OCI-LY1 (cell line): Measurements from ENCODE around the gene SLC23A2.
"Not testable (repeated sequence)": the region's sequence is repeated elsewhere in the genome, so short reads cannot be mapped to it uniquely, and the experiment has no call there.

Experiments
- CTCF ChIP-seq: fragments of 200-600 bp; sonication (generic), shearing (Covaris generic); IDR thresholded peaks from 2 replicates; pipeline ENCODE4 v1.5.1; 2017; ENCODE audit warnings: mild to moderate bottlenecking, antibody characterized with exemption, low read length, moderate library complexity, mixed read lengths
- EZH2 ChIP-seq: fragments of 200-600 bp; sonication (generic), shearing (Covaris generic); IDR thresholded peaks from 2 replicates; pipeline ENCODE4 v1.8.0; 2017; ENCODE audit warnings: borderline replicate concordance, mixed run types, mild to moderate bottlenecking, antibody characterized with exemption, low read length, moderate library complexity, mixed read lengths

DNA sequence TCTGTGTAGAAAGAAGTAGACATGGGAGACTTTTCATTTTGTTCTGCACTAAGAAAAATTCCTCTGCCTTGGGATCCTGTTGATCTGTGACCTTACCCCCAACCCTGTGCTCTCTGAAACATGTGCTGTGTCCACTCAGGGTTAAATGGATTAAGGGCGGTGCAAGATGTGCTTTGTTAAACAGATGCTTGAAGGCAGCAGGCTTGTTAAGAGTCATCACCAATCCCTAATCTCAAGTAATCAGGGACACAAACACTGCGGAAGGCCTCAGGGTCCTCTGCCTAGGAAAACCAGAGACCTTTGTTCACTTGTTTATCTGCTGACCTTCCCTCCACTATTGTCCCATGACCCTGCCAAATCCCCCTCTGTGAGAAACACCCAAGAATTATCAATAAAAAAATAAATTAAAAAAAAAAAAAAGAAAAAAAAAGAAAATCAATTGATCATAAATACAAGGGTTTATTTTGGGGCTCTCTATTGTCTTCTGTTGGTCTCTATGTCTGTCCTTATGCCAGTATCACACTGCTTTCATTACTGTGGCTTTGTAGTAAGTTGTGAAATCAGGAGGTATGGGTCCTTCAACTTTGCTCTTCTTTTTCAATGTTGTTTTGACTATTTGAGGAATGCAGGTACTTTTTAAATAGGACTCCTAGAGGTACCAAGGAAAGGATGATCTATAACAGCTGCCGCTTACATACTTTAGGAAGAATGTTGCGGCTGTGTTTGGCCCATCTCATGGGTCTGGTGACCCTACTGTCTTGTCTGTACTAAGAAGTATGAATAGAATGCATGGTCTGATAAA is 27.1 kb upstream of the SLC23A2 start:
- TF ChIP-seq EZH2, CTCF: not testable (repeated sequence)
